Lower leg skin (tissue), 4 donors: ENCODE measurements around the gene PRKCH. TPM values are rescaled to one million over a fixed set of nuclear protein-coding genes. Genes with fewer than 3 reads are reported as not detected.
"Not testable (repeated sequence)": the region's sequence is repeated elsewhere in the genome, so short reads cannot be mapped to it uniquely, and the experiment has no call there.

Source experiments
- DNase-seq, 2 donors: peaks; one replicate each; pipeline ENCODE4 v3.0.0-alpha.2; 2019; ENCODE audit warnings: low spot score in 2 of 2
- H3K4me3 ChIP-seq: fragments of 200-600 bp; sonication (generic); 2 replicates; pipeline ENCODE4 v1.5.1; 2017; ENCODE audit warnings: mild to moderate bottlenecking, low read depth; ENCODE audit not compliant: poor library complexity, severe bottlenecking
- POLR2A ChIP-seq, 2 donors: fragments of 450-650 bp; IDR thresholded peaks; one replicate each; pipeline ENCODE4 v1.6.1; 2016 to 2017; ENCODE audit warnings: antibody characterized with exemption in 2 of 2, mild to moderate bottlenecking in 1 of 2, moderate library complexity in 1 of 2
- WGBS, 2 donors: methylation state at CpG; one replicate each; pipeline ENCODE4 v1.1.5; 2018; 5-methylcytosine and 5-hydroxymethylcytosine counted together
- intact Hi-C: fragments of 100-400 bp; cut with DNase I; formaldehyde crosslinking; loops from one replicate; pipeline ENCODE4 v1.15.0; 2023; ENCODE audit warnings: low total_unique reads
- total RNA-seq, 4 donors: library from RNA; depleted of rRNA; stranded (reverse); fragments of >200 nt; gene quantifications; one replicate each; pipeline ENCODE4 v1.1.0, GENCODE V29; 2016
- TF ChIP-seq, protein P1 (sequence below), 3 donors: fragments of 450-650 bp; IDR thresholded peaks; one replicate each; pipeline ENCODE4 v1.5.1; 2016; ENCODE audit warnings: antibody characterized with exemption in 3 of 3, mild to moderate bottlenecking in 3 of 3, moderate library complexity in 2 of 3

PRKCH gene
- total RNA-seq, 4 donors from 2014 or later = 57.3 to 103 (median 66.7) TPM

DNA sequence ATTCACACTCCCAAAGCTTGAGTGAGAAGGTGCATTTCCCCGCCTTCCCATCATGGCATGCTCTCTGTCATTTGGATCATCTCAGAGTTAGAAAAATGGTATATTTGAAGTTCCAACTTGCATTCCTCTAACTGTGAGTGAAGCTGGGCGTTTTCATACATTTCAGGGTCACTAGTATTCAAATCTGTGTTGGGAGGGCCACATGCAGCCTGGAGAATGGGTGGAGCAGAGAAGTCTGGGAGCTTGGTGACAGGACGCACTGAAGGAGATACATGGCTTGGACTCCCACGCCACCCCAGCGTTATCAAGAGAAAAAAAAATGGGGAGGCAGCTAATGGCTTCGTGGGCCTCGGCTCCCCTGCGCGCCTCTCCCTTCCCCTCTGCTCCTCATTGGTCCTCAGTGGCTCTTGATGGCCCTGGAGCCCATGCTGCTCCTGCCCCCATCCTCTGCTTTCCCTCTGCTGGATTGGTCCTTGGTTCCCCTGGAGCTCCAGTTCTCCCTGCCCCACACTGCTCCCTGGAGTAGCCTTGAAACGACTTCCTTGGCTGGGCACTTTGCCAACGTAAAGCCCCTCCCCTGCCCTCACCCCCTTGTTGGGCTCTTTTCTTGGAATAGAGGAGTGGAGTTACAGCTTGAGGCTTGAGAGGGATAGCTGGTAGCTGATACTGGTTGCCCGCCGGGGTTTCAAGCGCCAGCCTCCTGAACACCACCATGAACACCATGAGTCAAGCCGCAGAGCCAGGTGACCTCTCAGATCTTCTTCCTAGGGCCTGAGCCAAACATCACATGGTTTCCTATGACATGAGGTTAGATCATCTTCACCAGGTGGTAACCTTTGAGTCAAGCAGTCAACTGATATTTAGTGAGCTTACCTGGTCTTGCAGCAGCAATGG lies 139.6 kb downstream of the PRKCH start:
- intact Hi-C loops = no loop called here
- peak; percentile 16 to 84 for DNase-seq
- 80 to 81% methylated on average over 15 of the region's 15 CpGs for WGBS, 2 donors
- TF ChIP-seq POLR2A (IDR thresholded peaks at IDR 0.05) = no peak
- TF ChIP-seq, protein P1, sequence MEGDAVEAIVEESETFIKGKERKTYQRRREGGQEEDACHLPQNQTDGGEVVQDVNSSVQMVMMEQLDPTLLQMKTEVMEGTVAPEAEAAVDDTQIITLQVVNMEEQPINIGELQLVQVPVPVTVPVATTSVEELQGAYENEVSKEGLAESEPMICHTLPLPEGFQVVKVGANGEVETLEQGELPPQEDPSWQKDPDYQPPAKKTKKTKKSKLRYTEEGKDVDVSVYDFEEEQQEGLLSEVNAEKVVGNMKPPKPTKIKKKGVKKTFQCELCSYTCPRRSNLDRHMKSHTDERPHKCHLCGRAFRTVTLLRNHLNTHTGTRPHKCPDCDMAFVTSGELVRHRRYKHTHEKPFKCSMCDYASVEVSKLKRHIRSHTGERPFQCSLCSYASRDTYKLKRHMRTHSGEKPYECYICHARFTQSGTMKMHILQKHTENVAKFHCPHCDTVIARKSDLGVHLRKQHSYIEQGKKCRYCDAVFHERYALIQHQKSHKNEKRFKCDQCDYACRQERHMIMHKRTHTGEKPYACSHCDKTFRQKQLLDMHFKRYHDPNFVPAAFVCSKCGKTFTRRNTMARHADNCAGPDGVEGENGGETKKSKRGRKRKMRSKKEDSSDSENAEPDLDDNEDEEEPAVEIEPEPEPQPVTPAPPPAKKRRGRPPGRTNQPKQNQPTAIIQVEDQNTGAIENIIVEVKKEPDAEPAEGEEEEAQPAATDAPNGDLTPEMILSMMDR (IDR thresholded peaks at IDR 0.05) = no peak
- H3K4me3 ChIP-seq = no peak overlapping the region

DNA sequence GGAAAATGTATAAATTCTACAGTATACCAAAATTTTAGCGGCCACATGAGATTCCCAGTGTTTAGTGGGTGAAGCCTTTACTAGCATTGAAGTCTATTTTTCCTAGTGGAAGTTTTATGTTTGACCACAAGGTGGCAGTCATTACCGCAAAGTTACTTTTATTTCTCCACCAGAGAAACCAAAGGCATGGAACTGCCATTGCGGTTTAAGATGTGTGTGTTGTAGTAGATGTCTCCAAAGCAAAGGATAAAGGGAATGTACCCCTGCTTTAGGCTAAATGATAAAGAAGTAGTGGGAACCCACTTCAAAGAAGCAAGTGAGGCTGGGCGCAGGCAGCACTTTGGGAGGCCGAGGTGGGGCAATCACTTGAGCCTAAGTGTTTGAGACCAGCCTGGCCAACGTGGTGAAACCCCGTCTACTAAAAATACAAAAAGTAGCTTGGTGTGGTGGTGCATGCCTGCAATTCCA lies 140.5 kb downstream of the PRKCH start:
- WGBS, 2 donors = 52 to 56% methylated on average over 7 of the region's 7 CpGs
- peak in 1 of 2 donors; percentile 56 for DNase-seq
- TF ChIP-seq POLR2A (IDR thresholded peaks at IDR 0.05) = no peak
- TF ChIP-seq, protein P1 (IDR thresholded peaks at IDR 0.05) = peak in 1 of 3 donors; percentile 35
- no peak overlapping the region for H3K4me3 ChIP-seq
- intact Hi-C loops = no loop called here

DNA sequence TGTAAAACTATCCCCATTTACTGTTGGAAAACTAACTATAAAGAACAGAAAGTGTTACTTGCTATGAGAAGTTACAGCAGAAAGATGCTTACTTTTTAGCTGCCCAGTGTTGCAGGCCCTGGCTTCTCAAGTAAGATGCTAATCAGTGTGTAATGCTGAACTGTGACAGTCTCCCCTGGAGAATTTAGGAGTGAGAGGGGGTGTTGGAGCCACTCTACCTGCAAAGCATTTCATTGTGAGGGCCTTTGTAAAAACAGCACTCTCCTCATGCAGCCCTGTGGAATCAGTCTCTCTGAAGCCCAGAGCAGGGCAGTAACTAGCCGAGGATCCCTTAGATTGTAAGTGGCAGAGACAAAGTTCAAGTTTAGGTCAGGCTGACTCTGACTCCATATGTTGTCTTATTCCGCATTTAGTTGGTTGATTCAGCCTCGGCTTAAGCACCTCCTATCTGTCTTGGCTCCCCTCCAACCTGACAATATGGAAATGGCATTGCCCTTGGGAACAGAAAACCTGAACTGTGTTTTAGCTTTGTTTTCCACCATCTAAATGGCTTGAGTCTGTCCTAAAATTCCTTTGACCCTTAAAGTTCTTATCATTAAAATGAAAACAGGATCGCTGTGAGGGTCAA lies 141.3 kb downstream of the PRKCH start:
- DNase-seq = no peak
- no peak for TF ChIP-seq POLR2A (IDR thresholded peaks at IDR 0.05)
- TF ChIP-seq, protein P1 (IDR thresholded peaks at IDR 0.05) = no peak
- 74 to 79% methylated on average over 4 of the region's 4 CpGs for WGBS, 2 donors
- no peak overlapping the region for H3K4me3 ChIP-seq
- intact Hi-C loops = no loop called here

DNA sequence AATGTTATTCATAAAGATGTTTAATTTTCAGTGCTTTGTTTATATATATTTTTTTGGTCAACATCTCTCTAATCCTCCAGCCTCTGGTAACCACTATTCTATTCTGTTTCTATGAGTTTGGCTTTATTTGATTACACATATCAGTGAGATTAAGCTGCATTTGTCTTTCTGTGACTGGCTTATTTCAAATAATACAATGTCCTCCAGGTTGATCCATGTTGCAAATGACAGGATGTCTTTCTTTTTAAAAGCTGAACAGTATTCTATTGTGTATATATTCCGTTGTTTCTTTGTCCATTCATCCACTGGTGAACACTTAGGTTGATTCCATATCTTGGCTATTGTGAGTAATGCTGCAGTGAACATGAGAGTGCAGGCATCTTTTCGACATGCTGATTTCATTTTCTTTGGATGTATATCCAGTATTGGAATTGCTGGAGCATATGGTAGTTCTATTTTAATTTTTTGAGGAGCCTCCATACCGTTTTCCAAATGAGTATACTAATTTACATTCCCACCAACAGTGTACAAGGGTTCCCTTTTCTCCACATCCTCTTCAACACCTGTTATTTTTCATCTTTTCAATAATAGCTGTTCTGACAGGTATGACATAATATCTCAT lies 142.4 kb downstream of the PRKCH start:
- intact Hi-C loops = no loop called here
- no peak overlapping the region for H3K4me3 ChIP-seq
- TF ChIP-seq, protein P1 (IDR thresholded peaks at IDR 0.05) = no peak
- TF ChIP-seq POLR2A (IDR thresholded peaks at IDR 0.05) = no peak
- 74 to 83% methylated on average over 3 of the region's 3 CpGs for WGBS, 2 donors
- DNase-seq = no peak

DNA sequence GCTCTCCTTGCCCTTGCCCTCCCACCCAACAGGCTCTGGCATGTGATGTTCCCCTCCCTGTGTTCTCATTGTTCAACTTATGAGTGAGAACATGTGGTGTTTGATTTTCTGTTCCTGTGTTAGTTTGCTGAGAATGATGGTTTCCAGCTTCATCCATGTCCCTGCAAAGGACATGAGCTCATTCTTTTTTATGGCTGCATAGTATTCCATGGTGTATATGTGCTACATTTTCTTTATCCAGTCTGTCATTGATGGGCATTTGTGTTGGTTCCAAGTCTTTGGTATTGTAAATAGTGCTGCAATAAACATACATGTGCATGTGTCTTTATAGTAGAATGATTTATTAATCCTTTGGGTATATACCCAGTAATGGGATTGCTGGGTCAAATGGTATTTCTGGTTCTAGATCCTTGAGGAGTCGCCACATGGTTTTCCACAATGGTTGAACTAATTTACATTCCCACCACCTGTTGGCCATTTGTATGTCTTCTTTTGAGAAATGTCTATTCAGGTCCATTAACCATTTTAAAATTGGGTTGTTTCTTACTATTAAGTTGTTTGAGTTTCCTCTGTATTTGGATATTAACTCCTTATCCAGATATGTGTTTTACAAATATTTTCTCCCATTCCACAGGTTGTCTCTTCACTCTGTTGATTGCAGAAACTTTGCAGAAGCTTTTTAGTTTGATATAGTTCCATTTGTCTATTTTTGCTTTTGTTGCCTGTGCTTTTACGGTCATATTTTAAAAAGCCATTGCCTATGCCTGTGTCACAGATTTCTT lies 143.4 kb downstream of the PRKCH start:
- DNase-seq, intact Hi-C loops, H3K4me3 ChIP-seq: not testable (repeated sequence)
- WGBS, 2 donors = 90 to 98% methylated on average over 2 of the region's 2 CpGs
